ENCODE results near the gene ZNF747. TPM values are rescaled to one million over a fixed set of nuclear protein-coding genes. Genes with fewer than 3 reads are reported as not detected.

The ZNF747 gene
- polyA plus RNA-seq, 1 experiment = 6.4 TPM

DNA sequence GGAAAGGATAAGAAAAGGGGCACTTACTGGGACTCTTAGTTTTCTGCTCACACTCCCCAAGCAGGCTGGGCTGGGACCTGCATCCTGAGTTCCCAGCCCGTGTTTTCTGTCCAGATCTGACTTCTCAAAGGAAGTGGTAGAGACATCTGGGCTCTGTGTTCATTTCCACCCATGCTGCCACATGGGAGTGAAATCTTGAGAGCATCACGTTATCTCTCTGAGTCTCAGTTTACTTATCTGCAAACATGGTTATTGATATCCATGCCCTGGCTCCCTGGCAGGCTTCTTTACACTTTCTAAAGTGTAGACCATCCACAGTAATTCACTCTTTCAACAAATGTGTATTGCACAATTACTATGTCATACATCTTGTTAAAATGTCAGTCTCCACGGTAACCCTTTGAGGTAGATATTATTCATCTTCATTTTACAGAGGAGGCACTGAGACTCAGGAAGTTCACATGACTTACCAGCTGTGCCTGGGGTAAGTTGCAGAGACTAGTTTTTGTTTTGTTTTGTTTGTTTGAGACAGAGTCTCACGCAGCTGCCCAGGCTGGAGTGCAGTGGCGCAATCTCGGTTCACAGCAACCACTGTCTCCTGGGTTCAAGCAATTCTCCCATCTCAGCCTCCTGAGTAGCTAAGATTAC, 33.5 kb upstream of the ZNF747 start:
- DNase-seq (ENCODE audit: low read depth) = peak; percentile 41
- TF ChIP-seq, protein P1, sequence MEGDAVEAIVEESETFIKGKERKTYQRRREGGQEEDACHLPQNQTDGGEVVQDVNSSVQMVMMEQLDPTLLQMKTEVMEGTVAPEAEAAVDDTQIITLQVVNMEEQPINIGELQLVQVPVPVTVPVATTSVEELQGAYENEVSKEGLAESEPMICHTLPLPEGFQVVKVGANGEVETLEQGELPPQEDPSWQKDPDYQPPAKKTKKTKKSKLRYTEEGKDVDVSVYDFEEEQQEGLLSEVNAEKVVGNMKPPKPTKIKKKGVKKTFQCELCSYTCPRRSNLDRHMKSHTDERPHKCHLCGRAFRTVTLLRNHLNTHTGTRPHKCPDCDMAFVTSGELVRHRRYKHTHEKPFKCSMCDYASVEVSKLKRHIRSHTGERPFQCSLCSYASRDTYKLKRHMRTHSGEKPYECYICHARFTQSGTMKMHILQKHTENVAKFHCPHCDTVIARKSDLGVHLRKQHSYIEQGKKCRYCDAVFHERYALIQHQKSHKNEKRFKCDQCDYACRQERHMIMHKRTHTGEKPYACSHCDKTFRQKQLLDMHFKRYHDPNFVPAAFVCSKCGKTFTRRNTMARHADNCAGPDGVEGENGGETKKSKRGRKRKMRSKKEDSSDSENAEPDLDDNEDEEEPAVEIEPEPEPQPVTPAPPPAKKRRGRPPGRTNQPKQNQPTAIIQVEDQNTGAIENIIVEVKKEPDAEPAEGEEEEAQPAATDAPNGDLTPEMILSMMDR (IDR thresholded peaks at IDR 0.05; ENCODE audit: insufficient read depth, low read depth, low read length) = no peak
- POLR2A ChIA-PET = no interaction called here
- CTCF ChIA-PET = interaction anchor here (1.3 kb wide), 1 partner anchor 119 kb away, joined by 5 read pairs; no protein-coding TSS in a partner anchor
- H3K36me3 ChIP-seq (ENCODE audit: control insufficient read depth, insufficient read depth, low read length) = no peaks in the 10 kb centered on the region; the same call in 1 of the 2 replicates
- H3K4me3 ChIP-seq (ENCODE audit: low read depth, low read length) = no peak overlapping the region
- 0 out of 2 replicates have a peak, but pooled peaks cover 2% of the 10 kb centered on the region for H3K27me3 ChIP-seq (ENCODE audit: control insufficient read depth, insufficient read depth, low read length)

- CTCF ChIA-PET = interaction anchor here (1.4 kb wide), 1 partner anchor 32 kb away, joined by 3 read pairs; no protein-coding TSS in a partner anchor
- POLR2A ChIA-PET = no interaction called here
- TF ChIP-seq, protein P1 (IDR thresholded peaks at IDR 0.05; ENCODE audit: insufficient read depth, low read depth, low read length) = no peak
Observed at GRCh38 chr16:30567160-30567990, 32.7 kb upstream of the ZNF747 start.

GRCh38 chr16:30566531-30566930, 31.9 kb upstream of the ZNF747 start:
- DNase-seq (ENCODE audit: low read depth) = no peak
- TF ChIP-seq, protein P1 (IDR thresholded peaks at IDR 0.05; ENCODE audit: insufficient read depth, low read depth, low read length) = no peak
- 0 out of 2 replicates have a peak, but pooled peaks cover 2% of the 10 kb centered on the region for H3K27me3 ChIP-seq (ENCODE audit: control insufficient read depth, insufficient read depth, low read length)
- POLR2A ChIA-PET = no interaction called here
- H3K36me3 ChIP-seq (ENCODE audit: control insufficient read depth, insufficient read depth, low read length) = no peaks in the 10 kb centered on the region; the same call in 1 of the 2 replicates
- CTCF ChIA-PET = interaction anchor here (1.3 to 1.4 kb wide), 2 partner anchors 31 to 136 kb away, joined by 3 to 5 read pairs; partner anchors contain the start of gene DCTPP1
- no peak overlapping the region for H3K4me3 ChIP-seq (ENCODE audit: low read depth, low read length)

More at GRCh38 chr16:30567160-30567990, 32.7 kb upstream of the ZNF747 start:
- Histone ChIP-seq H3K36me3 (ENCODE audit: control insufficient read depth, insufficient read depth, low read length) (no peaks in the 10 kb centered on the region; the same call in 1 of the 2 replicates), H3K4me3 (ENCODE audit: low read depth, low read length) (no peak overlapping the region), H3K27me3 (ENCODE audit: control insufficient read depth, insufficient read depth, low read length) (0 out of 2 replicates have a peak, but pooled peaks cover 2% of the 10 kb centered on the region)
- no peak for DNase-seq (ENCODE audit: low read depth)

GRCh38 chr16:30565984-30566383, 31.3 kb upstream of the ZNF747 start:
- Histone ChIP-seq H3K36me3 (ENCODE audit: control insufficient read depth, insufficient read depth, low read length) (no peaks in the 10 kb centered on the region; the same call in 1 of the 2 replicates), H3K27me3 (ENCODE audit: control insufficient read depth, insufficient read depth, low read length) (0 out of 2 replicates have a peak, but pooled peaks cover 2% of the 10 kb centered on the region), H3K4me3 (ENCODE audit: low read depth, low read length) (no peak overlapping the region)
- ChIA-PET CTCF (interaction anchor here (1.3 to 2.0 kb wide), 2 partner anchors 30 to 136 kb away, joined by 5 read pairs; partner anchors contain the start of gene DCTPP1), POLR2A (no interaction called here)
- TF ChIP-seq, protein P1 (IDR thresholded peaks at IDR 0.05; ENCODE audit: insufficient read depth, low read depth, low read length) = no peak
- no peak for DNase-seq (ENCODE audit: low read depth)

DNA sequence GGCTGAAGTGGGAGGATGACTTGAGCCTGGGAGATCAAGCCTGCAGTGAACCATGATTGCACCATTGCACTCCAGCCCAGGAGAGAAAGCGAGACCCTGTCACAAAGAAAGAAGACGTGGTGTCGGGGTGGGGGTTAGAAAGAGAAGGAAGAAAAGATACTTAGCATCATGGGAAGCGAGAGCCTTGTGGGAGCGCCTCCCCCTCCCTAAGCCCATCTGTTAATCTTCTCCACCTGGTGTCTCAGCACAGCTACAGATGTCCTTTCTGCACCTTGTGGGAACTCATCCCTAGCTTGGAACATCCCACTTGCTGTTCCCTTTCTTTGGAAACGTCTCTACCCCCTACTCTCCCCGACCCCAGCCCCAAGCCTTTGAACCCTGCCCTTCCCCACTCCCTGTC, 30.9 kb upstream of the ZNF747 start:
- no peak for DNase-seq (ENCODE audit: low read depth)
- H3K4me3 ChIP-seq (ENCODE audit: low read depth, low read length) = no peak overlapping the region
- 0 out of 2 replicates have a peak, but pooled peaks cover 2% of the 10 kb centered on the region for H3K27me3 ChIP-seq (ENCODE audit: control insufficient read depth, insufficient read depth, low read length)
- H3K36me3 ChIP-seq (ENCODE audit: control insufficient read depth, insufficient read depth, low read length) = no peaks in the 10 kb centered on the region; the same call in 1 of the 2 replicates
- ChIA-PET POLR2A (no interaction called here), CTCF (interaction anchor here (0.7 to 2.0 kb wide), 3 partner anchors 30 to 135 kb away, joined by 3 to 5 read pairs (median 5); partner anchors contain the start of gene DCTPP1)
- TF ChIP-seq, protein P1 (IDR thresholded peaks at IDR 0.05; ENCODE audit: insufficient read depth, low read depth, low read length) = no peak

Data from BJ (cell line).